ENCODE measurements around the gene MAB21L4.

GRCh38 chr2:240930096-240930630, 34.2 kb upstream of the MAB21L4 start:
- TF ChIP-seq, protein P1, sequence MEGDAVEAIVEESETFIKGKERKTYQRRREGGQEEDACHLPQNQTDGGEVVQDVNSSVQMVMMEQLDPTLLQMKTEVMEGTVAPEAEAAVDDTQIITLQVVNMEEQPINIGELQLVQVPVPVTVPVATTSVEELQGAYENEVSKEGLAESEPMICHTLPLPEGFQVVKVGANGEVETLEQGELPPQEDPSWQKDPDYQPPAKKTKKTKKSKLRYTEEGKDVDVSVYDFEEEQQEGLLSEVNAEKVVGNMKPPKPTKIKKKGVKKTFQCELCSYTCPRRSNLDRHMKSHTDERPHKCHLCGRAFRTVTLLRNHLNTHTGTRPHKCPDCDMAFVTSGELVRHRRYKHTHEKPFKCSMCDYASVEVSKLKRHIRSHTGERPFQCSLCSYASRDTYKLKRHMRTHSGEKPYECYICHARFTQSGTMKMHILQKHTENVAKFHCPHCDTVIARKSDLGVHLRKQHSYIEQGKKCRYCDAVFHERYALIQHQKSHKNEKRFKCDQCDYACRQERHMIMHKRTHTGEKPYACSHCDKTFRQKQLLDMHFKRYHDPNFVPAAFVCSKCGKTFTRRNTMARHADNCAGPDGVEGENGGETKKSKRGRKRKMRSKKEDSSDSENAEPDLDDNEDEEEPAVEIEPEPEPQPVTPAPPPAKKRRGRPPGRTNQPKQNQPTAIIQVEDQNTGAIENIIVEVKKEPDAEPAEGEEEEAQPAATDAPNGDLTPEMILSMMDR (IDR thresholded peaks at IDR 0.05; ENCODE audit: insufficient read depth, low read depth, low read length) = no peak
- TF ChIP-seq EZH2 (IDR thresholded peaks at IDR 0.05; ENCODE audit: insufficient read depth, low read length) = no peak
